Measurements from ENCODE around the gene ENAM.
"Not testable (repeated sequence)": the region's sequence is repeated elsewhere in the genome, so short reads cannot be mapped to it uniquely, and the experiment has no call there.

ENAM gene

GRCh38 chr4:70671091-70671490 is 42.5 kb downstream of the ENAM start:
- in situ Hi-C loops (cut with MboI; ENCODE audit: low sequenced_read_pairs): loop anchor here (25.0 kb wide), 1 partner anchor 1041 kb away; no protein-coding TSS in a partner anchor

- in situ Hi-C loops (cut with MboI; ENCODE audit: low sequenced_read_pairs): loop anchor here (25.0 kb wide), 1 partner anchor 1038 kb away; no protein-coding TSS in a partner anchor
These were observed 45.6 kb downstream of the ENAM start for GRCh38 chr4:70674191-70674590.

GRCh38 chr4:70674731-70675130 is 46.2 kb downstream of the ENAM start:
- in situ Hi-C loops (cut with MboI; ENCODE audit: low sequenced_read_pairs): loop anchor here (25.0 kb wide), 1 partner anchor 1038 kb away; no protein-coding TSS in a partner anchor

- in situ Hi-C loops (cut with MboI; ENCODE audit: low sequenced_read_pairs): no loop called here
These were observed 48.1 kb downstream of the ENAM start for GRCh38 chr4:70676554-70677090.

- in situ Hi-C loops (cut with MboI; ENCODE audit: low sequenced_read_pairs): no loop called here
These were observed 49.9 kb downstream of the ENAM start for GRCh38 chr4:70678383-70678999.

GRCh38 chr4:70680934-70681333 is 52.4 kb downstream of the ENAM start:
- in situ Hi-C loops (cut with MboI; ENCODE audit: low sequenced_read_pairs): no loop called here

- in situ Hi-C loops (cut with MboI; ENCODE audit: low sequenced_read_pairs): no loop called here
These were observed 53.2 kb downstream of the ENAM start for GRCh38 chr4:70681704-70682103.

GRCh38 chr4:70682142-70682541 is 53.6 kb downstream of the ENAM start:
- in situ Hi-C loops (cut with MboI; ENCODE audit: low sequenced_read_pairs): not testable (repeated sequence)

GRCh38 chr4:70687392-70687791 is 58.8 kb downstream of the ENAM start:
- in situ Hi-C loops (cut with MboI; ENCODE audit: low sequenced_read_pairs): no loop called here

GRCh38 chr4:70687821-70688794 is 59.6 kb downstream of the ENAM start, which contains the start of gene UTP3:
UTP3 (plus strand) TSS chr4:70688532; CDS start chr4:70688678, 146 bp downstream.
- in situ Hi-C loops (cut with MboI; ENCODE audit: low sequenced_read_pairs): no loop called here

- in situ Hi-C loops (cut with MboI; ENCODE audit: low sequenced_read_pairs): no loop called here
These were observed 60.3 kb downstream of the ENAM start for GRCh38 chr4:70688795-70689231.

- in situ Hi-C loops (cut with MboI; ENCODE audit: low sequenced_read_pairs): no loop called here
These were observed 63.1 kb downstream of the ENAM start for GRCh38 chr4:70691661-70692060.

GRCh38 chr4:70694633-70695032 is 66.1 kb downstream of the ENAM start:
- in situ Hi-C loops (cut with MboI; ENCODE audit: low sequenced_read_pairs): not testable (repeated sequence)
